ENCODE data around the gene DNAJC3.

DNAJC3 gene

GRCh38 chr13:95833126-95833525 lies 156.2 kb downstream of the DNAJC3 start:
- DNase-seq (ENCODE audit: low read depth in 2 of 2, low spot score in 1 of 2), result no peak

- DNase-seq (ENCODE audit: low read depth in 2 of 2, low spot score in 1 of 2), result no peak
Measured at GRCh38 chr13:95833719-95834118, 156.8 kb downstream of the DNAJC3 start.

- DNase-seq (ENCODE audit: low read depth in 2 of 2, low spot score in 1 of 2), result peak in 1 of 2 donors; percentile 42
Measured at GRCh38 chr13:95834134-95834765, 157.3 kb downstream of the DNAJC3 start.

GRCh38 chr13:95841894-95842293 lies 165.0 kb downstream of the DNAJC3 start:
- DNase-seq (ENCODE audit: low read depth in 2 of 2, low spot score in 1 of 2), result no peak

GRCh38 chr13:95842898-95843297 lies 166.0 kb downstream of the DNAJC3 start:
- no peak for DNase-seq (ENCODE audit: low read depth in 2 of 2, low spot score in 1 of 2)
